ENCODE measurements around the gene SHC4. TPM values are rescaled to one million over a fixed set of nuclear protein-coding genes. Genes with fewer than 3 reads are reported as not detected.
"Not testable (repeated sequence)": the region's sequence is repeated elsewhere in the genome, so short reads cannot be mapped to it uniquely, and the experiment has no call there.

SHC4 gene
- total RNA-seq, 3 donors from 2014 or later, result 0.16 to 4.0 (median 1.3) TPM

- H3K9me3 ChIP-seq, result no peaks in the 10 kb centered on the region
- no peak for TF ChIP-seq POLR2AphosphoS5 (IDR thresholded peaks at IDR 0.05)
- TF ChIP-seq POLR2A (IDR thresholded peaks at IDR 0.05), result no peak
- no peak for TF ChIP-seq CTCF (IDR thresholded peaks at IDR 0.05)
- no peak for DNase-seq (ENCODE audit: low spot score in 2 of 2)
- H3K4me1 ChIP-seq, result no peaks in the 10 kb centered on the region
- H3K36me3 ChIP-seq, result no peaks in the 10 kb centered on the region
- no peaks in the 10 kb centered on the region for H3K27me3 ChIP-seq
- intact Hi-C loops (cut with DNase I; ENCODE audit: low total_unique reads), result loop anchor here (5.0 kb wide), 1 partner anchor 801 kb away; no protein-coding TSS in a partner anchor
- no peak overlapping the region for H3K4me3 ChIP-seq
- no peak overlapping the region for H3K27ac ChIP-seq
Observed at GRCh38 chr15:48915861-48916260, 47.9 kb downstream of the SHC4 start.

- no peaks in the 10 kb centered on the region for H3K27me3 ChIP-seq
- intact Hi-C loops (cut with DNase I; ENCODE audit: low total_unique reads), result loop anchor here (5.0 kb wide), 1 partner anchor 803 kb away; no protein-coding TSS in a partner anchor
- no peaks in the 10 kb centered on the region for H3K4me1 ChIP-seq
- TF ChIP-seq POLR2A (IDR thresholded peaks at IDR 0.05) (no peak), POLR2AphosphoS5 (IDR thresholded peaks at IDR 0.05) (no peak)
- H3K4me3 ChIP-seq, result no peak overlapping the region
- H3K9me3 ChIP-seq, result no peaks in the 10 kb centered on the region
- no peak for DNase-seq (ENCODE audit: low spot score in 2 of 2)
- H3K27ac ChIP-seq, result no peak overlapping the region
- no peaks in the 10 kb centered on the region for H3K36me3 ChIP-seq
Observed at GRCh38 chr15:48914717-48915116, 49.0 kb downstream of the SHC4 start.

DNA sequence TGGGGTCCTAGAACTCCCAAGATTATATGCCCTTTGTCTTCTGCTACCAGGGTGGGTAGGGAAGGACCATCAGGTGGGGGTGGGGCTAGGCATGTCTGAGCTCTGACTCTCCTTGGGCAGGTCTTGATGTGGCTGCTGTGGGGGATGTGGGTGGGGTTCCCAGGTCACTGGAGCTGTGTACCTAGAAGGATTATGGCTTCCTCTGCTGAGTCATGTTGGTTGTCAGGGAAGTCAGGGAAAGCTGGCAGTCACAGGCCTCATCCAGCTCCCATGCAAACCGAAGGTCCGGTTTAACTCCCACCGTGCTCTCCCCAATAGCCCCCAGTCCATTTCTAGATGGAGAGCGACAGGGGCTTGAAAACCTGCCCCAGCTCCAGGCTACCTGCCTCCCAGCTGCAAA, 50.6 kb downstream of the SHC4 start:
- TF ChIP-seq POLR2AphosphoS5 (IDR thresholded peaks at IDR 0.05) (no peak), CTCF (IDR thresholded peaks at IDR 0.05) (no peak), POLR2A (IDR thresholded peaks at IDR 0.05) (no peak)
- Histone ChIP-seq H3K27me3 (no peaks in the 10 kb centered on the region), H3K4me1 (no peaks in the 10 kb centered on the region), H3K27ac (no peak overlapping the region), H3K9me3 (no peaks in the 10 kb centered on the region), H3K4me3 (no peak overlapping the region), H3K36me3 (no peaks in the 10 kb centered on the region)
- DNase-seq (ENCODE audit: low spot score in 2 of 2), result no peak
- intact Hi-C loops (cut with DNase I; ENCODE audit: low total_unique reads), result no loop called here

DNA sequence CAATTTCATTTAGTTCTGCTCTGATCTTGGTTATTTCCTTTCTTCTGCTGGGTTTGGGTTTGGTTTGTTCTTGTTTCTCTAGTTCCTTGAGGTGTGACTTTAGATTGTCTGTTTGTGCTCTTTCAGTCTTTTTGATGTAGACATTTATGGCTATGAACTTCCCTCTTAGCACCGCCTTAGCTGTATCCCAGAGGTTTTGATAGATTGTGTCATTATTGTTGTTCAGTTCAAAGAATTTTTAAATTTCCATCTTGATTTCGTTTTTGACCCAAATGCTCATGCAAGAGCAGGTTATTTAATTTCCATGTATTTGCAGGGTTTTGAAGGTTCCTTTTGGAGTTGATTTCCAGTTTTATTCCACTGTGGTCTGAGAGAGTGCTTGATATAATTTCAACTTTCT, 53.2 kb downstream of the SHC4 start:
- DNase-seq (ENCODE audit: low spot score in 2 of 2); H3K27ac ChIP-seq; H3K36me3 ChIP-seq; H3K9me3 ChIP-seq; H3K4me3 ChIP-seq; intact Hi-C loops (cut with DNase I; ENCODE audit: low total_unique reads); H3K4me1 ChIP-seq; H3K27me3 ChIP-seq: not testable (repeated sequence)

GRCh38 chr15:48909313-48909712, 54.4 kb downstream of the SHC4 start:
- H3K27ac ChIP-seq; H3K27me3 ChIP-seq; H3K9me3 ChIP-seq; H3K36me3 ChIP-seq; DNase-seq (ENCODE audit: low spot score in 2 of 2); H3K4me3 ChIP-seq; intact Hi-C loops (cut with DNase I; ENCODE audit: low total_unique reads); H3K4me1 ChIP-seq: not testable (repeated sequence)

DNA sequence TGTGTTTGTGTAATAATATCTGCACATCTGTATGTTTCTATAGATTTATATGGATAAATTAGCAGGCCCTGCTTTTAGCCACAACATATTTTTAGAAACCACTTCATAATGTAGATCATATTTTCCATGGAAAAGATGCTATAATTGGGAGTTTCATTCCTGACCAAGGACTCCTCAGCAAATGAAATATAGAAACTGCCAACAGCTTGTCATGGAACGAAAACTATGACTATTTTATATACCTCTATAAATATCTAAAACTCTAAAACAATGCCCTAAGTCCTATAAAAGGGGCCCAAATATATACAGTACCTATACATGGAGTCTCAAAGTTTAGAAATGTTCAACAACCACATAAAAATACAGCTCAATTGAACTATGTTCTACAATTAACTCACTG, 57.9 kb downstream of the SHC4 start:
- TF ChIP-seq POLR2AphosphoS5 (IDR thresholded peaks at IDR 0.05), result no peak
- no peak for TF ChIP-seq CTCF (IDR thresholded peaks at IDR 0.05)
- TF ChIP-seq POLR2A (IDR thresholded peaks at IDR 0.05), result no peak
- Histone ChIP-seq H3K4me3 (no peak overlapping the region), H3K36me3 (no peaks in the 10 kb centered on the region), H3K9me3 (no peaks in the 10 kb centered on the region), H3K27me3 (no peaks in the 10 kb centered on the region), H3K27ac (no peak overlapping the region), H3K4me1 (no peaks in the 10 kb centered on the region)
- intact Hi-C loops (cut with DNase I; ENCODE audit: low total_unique reads), result no loop called here
- DNase-seq (ENCODE audit: low spot score in 2 of 2), result no peak

DNA sequence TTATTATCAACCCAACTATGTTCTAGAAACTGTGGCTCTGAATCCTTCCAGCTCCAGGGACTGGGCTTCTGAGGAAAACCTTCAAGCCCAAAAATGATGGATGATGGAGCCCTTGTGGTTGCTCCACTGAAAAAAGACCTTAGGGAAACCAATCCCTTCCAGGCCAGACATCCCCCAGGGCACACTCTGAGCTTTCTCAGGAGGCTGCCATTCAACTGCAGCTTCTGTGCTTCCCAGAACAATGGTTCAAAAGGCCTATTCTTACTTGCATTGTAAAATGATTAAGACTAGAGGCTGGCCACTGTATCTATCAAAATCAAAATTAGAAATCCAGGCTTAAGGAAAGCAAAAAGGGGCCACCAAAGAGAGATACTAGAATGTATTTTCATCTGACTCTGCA, 58.5 kb downstream of the SHC4 start:
- H3K4me3 ChIP-seq, result no peak overlapping the region
- no peak overlapping the region for H3K27ac ChIP-seq
- DNase-seq (ENCODE audit: low spot score in 2 of 2), result no peak
- no peaks in the 10 kb centered on the region for H3K27me3 ChIP-seq
- TF ChIP-seq POLR2AphosphoS5 (IDR thresholded peaks at IDR 0.05), result no peak
- no peak for TF ChIP-seq CTCF (IDR thresholded peaks at IDR 0.05)
- TF ChIP-seq POLR2A (IDR thresholded peaks at IDR 0.05), result no peak
- H3K36me3 ChIP-seq, result no peaks in the 10 kb centered on the region
- H3K4me1 ChIP-seq, result no peaks in the 10 kb centered on the region
- H3K9me3 ChIP-seq, result no peaks in the 10 kb centered on the region
- intact Hi-C loops (cut with DNase I; ENCODE audit: low total_unique reads), result no loop called here
